Measurements from ENCODE around the gene UQCR10.

DNA sequence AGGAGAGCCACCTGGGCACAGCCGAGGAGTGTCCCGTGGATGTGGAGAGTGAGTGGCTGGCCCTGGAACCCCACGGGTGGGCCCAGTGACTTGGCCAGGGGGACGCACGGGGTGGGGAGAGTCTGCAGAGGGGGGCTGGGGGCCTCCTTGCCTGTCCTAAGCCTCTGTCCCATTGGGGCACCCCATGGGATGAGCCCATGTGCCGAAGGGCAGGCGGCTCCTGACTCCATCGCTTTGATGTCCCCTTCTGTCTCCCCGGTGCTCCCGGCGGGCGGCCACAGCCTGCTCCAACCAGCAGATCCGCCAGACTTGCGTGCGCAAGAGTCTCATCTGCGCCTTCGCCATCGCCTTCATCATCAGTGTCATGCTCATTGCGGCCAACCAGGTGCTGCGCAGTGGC lies 38.0 kb upstream of the UQCR10 start:
- TF ChIP-seq, protein P1, sequence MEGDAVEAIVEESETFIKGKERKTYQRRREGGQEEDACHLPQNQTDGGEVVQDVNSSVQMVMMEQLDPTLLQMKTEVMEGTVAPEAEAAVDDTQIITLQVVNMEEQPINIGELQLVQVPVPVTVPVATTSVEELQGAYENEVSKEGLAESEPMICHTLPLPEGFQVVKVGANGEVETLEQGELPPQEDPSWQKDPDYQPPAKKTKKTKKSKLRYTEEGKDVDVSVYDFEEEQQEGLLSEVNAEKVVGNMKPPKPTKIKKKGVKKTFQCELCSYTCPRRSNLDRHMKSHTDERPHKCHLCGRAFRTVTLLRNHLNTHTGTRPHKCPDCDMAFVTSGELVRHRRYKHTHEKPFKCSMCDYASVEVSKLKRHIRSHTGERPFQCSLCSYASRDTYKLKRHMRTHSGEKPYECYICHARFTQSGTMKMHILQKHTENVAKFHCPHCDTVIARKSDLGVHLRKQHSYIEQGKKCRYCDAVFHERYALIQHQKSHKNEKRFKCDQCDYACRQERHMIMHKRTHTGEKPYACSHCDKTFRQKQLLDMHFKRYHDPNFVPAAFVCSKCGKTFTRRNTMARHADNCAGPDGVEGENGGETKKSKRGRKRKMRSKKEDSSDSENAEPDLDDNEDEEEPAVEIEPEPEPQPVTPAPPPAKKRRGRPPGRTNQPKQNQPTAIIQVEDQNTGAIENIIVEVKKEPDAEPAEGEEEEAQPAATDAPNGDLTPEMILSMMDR (conservative IDR thresholded peaks at IDR 0.05; ENCODE audit: low read depth in 2 of 2) = no peak
- TF ChIP-seq STAT1 (IDR thresholded peaks at IDR 0.05; ENCODE audit: unreplicated experiment) = no peak
- TF ChIP-seq, protein P2, sequence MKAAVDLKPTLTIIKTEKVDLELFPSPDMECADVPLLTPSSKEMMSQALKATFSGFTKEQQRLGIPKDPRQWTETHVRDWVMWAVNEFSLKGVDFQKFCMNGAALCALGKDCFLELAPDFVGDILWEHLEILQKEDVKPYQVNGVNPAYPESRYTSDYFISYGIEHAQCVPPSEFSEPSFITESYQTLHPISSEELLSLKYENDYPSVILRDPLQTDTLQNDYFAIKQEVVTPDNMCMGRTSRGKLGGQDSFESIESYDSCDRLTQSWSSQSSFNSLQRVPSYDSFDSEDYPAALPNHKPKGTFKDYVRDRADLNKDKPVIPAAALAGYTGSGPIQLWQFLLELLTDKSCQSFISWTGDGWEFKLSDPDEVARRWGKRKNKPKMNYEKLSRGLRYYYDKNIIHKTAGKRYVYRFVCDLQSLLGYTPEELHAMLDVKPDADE (IDR thresholded peaks at IDR 0.05) = no peak
- no peak for TF ChIP-seq EZH2 (IDR thresholded peaks at IDR 0.05; ENCODE audit: low read depth, unreplicated experiment)
- TF ChIP-seq NANOG (IDR thresholded peaks at IDR 0.05; ENCODE audit: borderline replicate concordance) = no peak
